Measurements from ENCODE around the gene NINL. TPM values are rescaled to one million over a fixed set of nuclear protein-coding genes. Genes with fewer than 3 reads are reported as not detected.

NINL gene
- total RNA-seq, 2 experiments from 2014 or later: 2.0 to 2.2 TPM

DNA sequence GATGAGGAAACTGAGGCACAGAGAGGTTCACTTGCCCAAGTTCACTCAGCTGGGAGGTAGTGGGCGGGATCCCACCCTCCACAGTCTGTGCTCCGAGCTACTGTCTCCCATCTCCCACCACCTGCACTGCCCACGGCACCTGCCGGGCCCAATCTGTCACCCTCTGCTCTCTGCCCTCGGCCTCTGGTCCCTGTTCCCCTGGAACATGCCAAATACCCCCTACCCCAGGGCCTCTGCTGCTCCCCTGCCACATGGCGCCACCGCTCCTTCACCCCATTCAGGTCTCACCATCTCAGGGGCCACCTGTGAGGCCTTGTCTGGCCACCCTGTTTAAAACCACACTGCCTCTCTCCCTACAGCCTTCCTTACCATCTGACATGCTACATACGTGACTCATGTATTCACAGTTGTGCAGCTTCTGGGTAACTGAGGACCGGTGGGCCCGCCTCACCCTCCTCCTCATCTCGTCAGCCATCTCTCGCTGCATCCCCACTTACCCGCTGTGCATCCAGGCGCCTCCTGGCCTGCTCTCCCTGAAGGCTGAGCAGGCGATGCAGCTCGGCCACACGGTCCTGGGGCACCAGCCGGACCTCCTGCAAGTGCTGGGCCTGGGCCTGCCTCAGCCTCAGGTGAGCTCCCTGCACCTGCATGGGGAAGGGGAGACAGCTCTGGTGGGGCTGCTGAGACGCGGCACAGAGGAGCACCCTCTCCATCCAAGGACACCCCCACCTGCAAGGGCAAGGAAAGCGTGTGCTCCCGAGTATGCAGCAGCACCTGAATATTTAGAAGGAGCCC, 127.2 kb downstream of the NINL start:
- H3K4me1 Mint-ChIP-seq: no peaks in the 10 kb centered on the region
- H3K36me3 Mint-ChIP-seq: peaks cover 3% of the 10 kb centered on the region
- H3K27ac Mint-ChIP-seq: no peak overlapping the region
- H3K9me3 Mint-ChIP-seq: no peaks in the 10 kb centered on the region
- no peak overlapping the region for H3K4me3 Mint-ChIP-seq
- H3K27me3 Mint-ChIP-seq: no peaks in the 10 kb centered on the region
- DNase-seq: no peak

DNA sequence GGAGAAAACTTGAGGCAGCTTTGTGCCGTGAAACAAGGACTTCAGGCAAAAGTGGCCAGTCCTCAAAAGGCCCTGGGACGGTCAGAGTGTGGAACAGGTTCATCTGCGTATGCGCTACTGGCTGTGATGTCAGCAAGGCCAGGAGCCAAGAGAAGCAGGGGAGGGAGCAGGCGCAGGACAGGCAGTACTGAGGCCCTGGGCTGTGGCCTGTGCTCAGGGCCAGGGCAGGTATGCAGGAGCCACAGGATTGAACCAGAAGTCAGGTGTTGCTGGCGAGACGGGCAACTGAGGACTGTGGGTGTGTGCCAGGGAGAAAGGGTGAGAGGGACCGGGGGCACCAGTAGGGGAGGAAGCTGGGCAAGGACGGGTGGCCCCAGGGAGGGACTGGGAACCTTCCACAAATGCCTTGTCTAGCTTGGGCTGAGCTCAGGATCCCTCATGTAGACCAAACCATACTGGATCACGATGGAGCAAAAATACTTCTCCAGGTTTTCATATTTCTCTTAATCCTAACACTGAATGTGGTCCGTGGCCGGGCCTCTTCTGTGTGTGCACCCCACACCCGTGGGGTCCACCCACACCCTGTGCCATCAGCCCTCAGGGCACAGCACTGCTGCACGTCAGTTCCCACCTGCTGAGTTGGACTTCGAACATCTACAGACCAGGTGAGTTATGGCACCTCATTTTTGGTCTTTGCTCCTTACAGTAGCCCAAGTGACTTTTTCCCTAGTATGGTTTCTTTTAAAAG, 131.0 kb downstream of the NINL start:
- Mint-ChIP-seq H3K27me3 (no peaks in the 10 kb centered on the region), H3K27ac (no peak overlapping the region), H3K36me3 (peaks cover 6% of the 10 kb centered on the region), H3K4me3 (no peak overlapping the region), H3K9me3 (no peaks in the 10 kb centered on the region), H3K4me1 (no peaks in the 10 kb centered on the region)
- DNase-seq: no peak

DNA sequence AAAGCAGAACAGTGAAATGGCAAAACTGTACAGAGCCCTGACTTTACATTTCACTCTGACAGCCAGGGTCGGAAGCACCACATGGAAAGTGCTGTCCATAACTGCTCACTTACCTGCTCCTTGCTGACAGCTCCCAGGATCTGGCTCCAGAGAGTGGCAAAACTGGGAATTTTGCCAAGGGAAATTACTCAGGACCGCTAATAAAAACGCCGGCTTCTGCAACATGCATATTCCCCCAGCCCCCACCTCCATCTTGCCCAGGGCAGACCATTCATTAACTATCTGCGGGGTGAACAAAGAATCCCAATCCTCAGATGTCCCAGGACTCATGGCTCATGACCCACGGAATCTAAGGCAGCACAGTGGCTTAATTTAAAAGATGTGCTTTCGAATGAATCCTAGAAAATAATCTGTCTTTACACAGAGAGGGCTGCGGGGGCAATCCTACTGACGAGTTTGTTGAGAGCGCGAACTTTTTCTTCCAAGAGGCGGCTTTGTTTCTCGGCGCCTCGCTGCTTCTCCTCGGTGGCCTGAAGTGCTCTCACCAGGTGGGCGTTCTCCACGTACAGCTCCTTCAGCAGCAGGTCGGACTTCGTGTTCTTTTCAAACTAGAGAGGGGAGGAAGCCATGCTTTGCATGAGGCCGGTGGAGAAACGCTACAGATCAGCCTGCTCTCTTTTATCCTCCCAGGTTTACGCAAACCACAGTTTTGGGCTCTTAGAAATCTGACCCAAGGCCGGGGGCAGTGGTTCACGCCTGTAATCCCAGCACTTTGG, 132.1 kb downstream of the NINL start:
- Mint-ChIP-seq H3K9me3 (no peaks in the 10 kb centered on the region), H3K4me3 (no peak overlapping the region), H3K36me3 (peaks cover 14% of the 10 kb centered on the region), H3K27me3 (no peaks in the 10 kb centered on the region), H3K27ac (no peak overlapping the region), H3K4me1 (no peaks in the 10 kb centered on the region)
- DNase-seq: no peak

DNA sequence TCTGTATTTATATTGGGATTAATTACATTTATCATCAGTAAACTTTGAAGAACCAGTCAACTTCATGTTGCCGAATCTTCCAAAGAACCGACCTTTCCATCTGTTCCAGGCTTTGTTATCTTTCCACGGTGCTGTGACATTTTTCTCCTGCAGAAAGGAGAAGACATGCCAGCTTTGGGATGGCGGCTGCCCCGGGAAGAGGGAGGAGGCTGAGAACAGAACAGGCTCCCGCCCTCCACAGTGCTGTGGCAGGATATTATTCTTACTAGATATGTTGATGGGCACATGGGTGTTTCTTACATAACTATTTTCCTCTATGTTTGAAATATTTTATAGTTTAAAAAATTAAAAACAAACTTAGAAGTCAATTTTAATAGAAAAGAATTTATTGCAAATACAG, 133.0 kb downstream of the NINL start:
- Mint-ChIP-seq H3K27ac (no peak overlapping the region), H3K4me1 (no peaks in the 10 kb centered on the region), H3K27me3 (no peaks in the 10 kb centered on the region), H3K36me3 (peaks cover 22% of the 10 kb centered on the region), H3K4me3 (no peak overlapping the region), H3K9me3 (no peaks in the 10 kb centered on the region)
- DNase-seq: no peak

DNA sequence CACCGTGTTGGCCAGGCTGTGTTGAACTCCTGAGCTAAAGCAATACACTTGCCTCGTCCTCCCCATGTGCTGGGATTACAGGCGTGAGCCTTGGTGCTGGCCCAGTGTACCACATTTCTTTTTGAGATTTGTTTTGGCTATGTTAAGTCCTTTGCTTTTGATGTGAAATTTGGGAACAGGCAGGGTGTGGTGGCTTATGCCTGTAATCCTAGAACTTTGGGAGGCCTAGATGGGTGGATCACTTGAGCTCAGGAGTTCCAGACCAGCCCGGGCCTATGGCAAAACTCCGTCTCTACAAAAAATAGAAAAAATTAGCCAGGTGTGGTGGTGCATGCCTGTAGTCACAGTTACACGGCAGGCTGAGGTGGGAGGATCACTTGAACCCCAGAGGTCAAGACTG, 137.7 kb downstream of the NINL start:
- Mint-ChIP-seq H3K4me1 (peaks cover 3% of the 10 kb centered on the region), H3K36me3 (peaks cover 40% of the 10 kb centered on the region), H3K9me3 (no peaks in the 10 kb centered on the region)

DNA sequence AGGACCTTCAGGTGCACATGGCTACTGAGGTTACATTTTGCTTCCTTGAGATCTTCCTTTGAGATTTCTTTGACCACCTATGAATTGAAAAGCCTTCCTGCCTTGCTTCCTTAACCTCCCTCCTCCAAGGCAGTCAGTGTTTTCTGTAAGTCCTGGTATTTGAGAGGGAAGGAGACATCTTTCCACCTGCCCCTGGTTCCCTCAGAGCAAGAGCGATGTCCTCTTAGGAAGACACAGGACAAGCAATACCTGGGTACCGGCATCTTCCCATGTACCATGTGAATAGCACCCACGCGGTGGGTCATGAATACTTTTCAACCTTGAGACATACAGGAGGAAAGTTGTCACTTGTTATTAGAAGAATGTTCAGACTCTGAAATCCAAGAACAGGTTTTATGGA, 140.8 kb downstream of the NINL start:
- no peaks in the 10 kb centered on the region for H3K27me3 Mint-ChIP-seq
- peaks cover 3% of the 10 kb centered on the region for H3K4me1 Mint-ChIP-seq
- H3K27ac Mint-ChIP-seq: no peak overlapping the region
- H3K36me3 Mint-ChIP-seq: peaks cover 41% of the 10 kb centered on the region
- no peak overlapping the region for H3K4me3 Mint-ChIP-seq
- DNase-seq: no peak
- no peaks in the 10 kb centered on the region for H3K9me3 Mint-ChIP-seq

More for the DNA sequence above, 137.7 kb downstream of the NINL start:
- DNase-seq: no peak
- H3K27ac Mint-ChIP-seq: no peak overlapping the region
- H3K27me3 Mint-ChIP-seq: no peaks in the 10 kb centered on the region
- no peak overlapping the region for H3K4me3 Mint-ChIP-seq

DNA sequence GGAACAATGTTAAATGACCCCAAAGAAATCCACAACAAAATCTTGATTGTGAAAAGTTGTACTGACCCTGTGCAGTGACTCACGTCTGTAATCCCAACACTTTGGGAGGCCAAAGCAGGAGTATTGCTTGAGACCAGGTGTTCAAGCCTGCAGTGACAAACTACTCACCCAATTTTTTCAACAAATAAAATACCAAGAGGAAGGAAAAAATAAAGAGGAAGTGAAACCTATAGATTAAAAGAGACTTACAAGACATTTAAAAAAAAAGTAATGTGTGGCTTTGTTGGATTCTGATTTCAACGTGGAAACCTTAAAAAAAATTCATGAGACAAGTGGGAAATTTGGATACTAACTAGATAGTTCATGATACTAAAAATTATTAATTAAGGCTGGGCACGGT, 146.0 kb downstream of the NINL start:
- Mint-ChIP-seq H3K4me1 (no peaks in the 10 kb centered on the region), H3K36me3 (peaks cover 29% of the 10 kb centered on the region), H3K27me3 (no peaks in the 10 kb centered on the region), H3K27ac (no peak overlapping the region), H3K9me3 (no peaks in the 10 kb centered on the region), H3K4me3 (no peak overlapping the region)
- DNase-seq: no peak

DNA sequence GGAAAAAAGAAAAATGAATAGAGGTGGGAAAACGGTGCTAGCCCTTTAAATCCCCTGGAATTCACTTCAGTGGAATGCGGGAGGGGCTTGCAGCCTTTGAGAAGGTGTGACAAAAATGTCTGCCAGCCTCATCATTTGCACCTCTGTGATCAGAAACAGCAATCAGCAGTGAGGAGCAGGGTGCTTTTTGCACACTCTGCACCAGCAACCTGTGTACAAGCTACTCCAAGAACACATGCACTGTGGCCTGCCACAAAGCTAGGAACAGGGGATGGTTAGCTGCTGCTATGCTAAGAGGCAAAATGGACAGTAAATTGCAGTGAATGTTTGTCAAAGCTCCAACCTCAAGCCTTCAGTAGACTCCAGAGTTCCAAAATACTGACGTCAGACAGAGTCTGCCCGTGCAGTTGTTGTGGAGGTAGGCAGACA, 148.2 kb downstream of the NINL start:
- no peak overlapping the region for H3K4me3 Mint-ChIP-seq
- no peaks in the 10 kb centered on the region for H3K4me1 Mint-ChIP-seq
- DNase-seq: no peak
- H3K27me3 Mint-ChIP-seq: no peaks in the 10 kb centered on the region
- H3K9me3 Mint-ChIP-seq: no peaks in the 10 kb centered on the region
- H3K36me3 Mint-ChIP-seq: peaks cover 34% of the 10 kb centered on the region
- H3K27ac Mint-ChIP-seq: no peak overlapping the region

DNA sequence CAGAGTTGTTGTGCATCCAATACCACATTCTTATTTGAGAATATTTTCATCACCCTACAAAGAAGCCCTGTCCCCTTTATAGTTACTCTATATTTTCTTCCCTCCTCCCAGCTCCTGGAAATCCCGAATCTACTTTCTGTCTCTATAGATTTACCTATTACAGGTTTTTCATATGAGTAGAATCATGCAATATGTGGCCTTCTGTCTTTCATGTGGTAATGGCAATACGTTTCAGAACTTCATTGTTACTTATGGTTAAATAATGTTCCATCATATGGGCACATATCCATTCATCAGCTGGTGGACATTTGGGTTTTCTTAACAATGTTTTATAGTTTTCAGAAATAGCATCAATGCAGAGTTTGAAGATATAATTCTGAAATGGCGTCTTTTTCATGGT, 160.8 kb downstream of the NINL start:
- Mint-ChIP-seq H3K4me1 (peaks cover 19% of the 10 kb centered on the region), H3K9me3 (peaks cover 4% of the 10 kb centered on the region), H3K4me3 (no peak overlapping the region), H3K27me3 (no peaks in the 10 kb centered on the region), H3K27ac (no peak overlapping the region), H3K36me3 (peaks cover 55% of the 10 kb centered on the region)
- no peak for DNase-seq

DNA sequence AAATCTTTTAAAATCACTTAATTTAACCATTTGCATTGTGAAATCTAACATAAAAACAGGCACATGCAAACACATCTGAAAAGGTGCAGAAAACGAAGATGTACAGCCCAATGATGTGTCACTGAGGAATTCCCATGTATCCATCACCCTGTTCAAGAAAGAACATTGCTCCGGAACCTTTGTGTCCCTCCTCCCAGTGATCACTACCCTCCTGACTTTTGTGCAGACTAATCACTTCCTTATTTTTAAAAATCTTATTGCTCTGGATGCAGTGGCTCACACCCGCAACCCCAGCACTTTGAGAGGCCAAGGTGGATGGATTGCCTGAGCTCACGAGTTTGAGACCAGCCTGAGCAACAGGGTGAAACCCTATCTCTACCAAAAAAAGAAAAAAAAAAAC, 163.3 kb downstream of the NINL start:
- peaks cover 40% of the 10 kb centered on the region for H3K36me3 Mint-ChIP-seq
- no peak for DNase-seq
- H3K27ac Mint-ChIP-seq: no peak overlapping the region
- no peak overlapping the region for H3K4me3 Mint-ChIP-seq
- peaks cover 19% of the 10 kb centered on the region for H3K4me1 Mint-ChIP-seq
- peaks cover 4% of the 10 kb centered on the region for H3K9me3 Mint-ChIP-seq
- H3K27me3 Mint-ChIP-seq: no peaks in the 10 kb centered on the region

DNA sequence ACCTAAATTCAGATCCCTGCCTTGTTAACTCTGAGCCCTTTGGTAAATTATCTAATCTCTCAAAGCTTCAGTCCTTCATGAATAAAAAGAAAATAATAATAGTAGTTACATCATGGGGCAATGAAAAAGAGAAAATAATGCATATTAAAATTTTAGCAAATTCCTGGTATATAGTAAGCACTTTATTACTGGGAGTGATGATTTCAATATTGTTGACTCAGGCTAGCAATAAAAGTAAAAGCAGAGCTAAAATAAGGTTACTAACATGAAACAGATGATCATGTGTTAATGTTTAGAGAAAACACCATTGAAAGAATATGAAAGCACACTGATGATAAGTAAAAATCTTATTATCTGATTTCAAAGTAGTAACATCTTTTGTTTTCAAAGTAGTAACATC, 164.2 kb downstream of the NINL start:
- peaks cover 38% of the 10 kb centered on the region for H3K36me3 Mint-ChIP-seq

DNA sequence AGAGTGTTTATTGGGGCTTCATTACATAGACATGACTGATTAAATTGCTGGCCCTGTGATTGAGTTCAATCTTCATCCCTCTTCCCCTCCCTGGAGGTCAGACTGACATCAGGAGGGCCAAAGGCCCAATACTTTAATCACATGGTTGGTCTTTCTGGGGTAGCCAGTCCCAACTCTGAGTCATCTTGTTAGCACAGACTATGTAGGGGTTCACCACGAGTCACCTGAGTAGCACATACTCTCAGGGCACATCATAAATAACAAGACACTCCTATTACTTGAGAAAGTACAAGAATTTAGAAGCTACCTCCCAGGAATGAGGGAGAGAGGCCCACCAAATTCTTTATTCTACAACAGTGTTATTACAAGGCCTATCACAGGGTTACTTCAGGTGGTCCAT, 166.6 kb downstream of the NINL start:
- Mint-ChIP-seq H3K27ac (no peak overlapping the region), H3K4me3 (no peak overlapping the region), H3K9me3 (no peaks in the 10 kb centered on the region), H3K4me1 (peaks cover under 1% of the 10 kb centered on the region), H3K36me3 (peaks cover 29% of the 10 kb centered on the region), H3K27me3 (no peaks in the 10 kb centered on the region)
- no peak for DNase-seq

More for the DNA sequence above, 164.2 kb downstream of the NINL start:
- H3K27ac Mint-ChIP-seq: no peak overlapping the region
- no peak for DNase-seq
- peaks cover 3% of the 10 kb centered on the region for H3K9me3 Mint-ChIP-seq
- no peak overlapping the region for H3K4me3 Mint-ChIP-seq
- H3K27me3 Mint-ChIP-seq: no peaks in the 10 kb centered on the region
- H3K4me1 Mint-ChIP-seq: peaks cover 19% of the 10 kb centered on the region

DNA sequence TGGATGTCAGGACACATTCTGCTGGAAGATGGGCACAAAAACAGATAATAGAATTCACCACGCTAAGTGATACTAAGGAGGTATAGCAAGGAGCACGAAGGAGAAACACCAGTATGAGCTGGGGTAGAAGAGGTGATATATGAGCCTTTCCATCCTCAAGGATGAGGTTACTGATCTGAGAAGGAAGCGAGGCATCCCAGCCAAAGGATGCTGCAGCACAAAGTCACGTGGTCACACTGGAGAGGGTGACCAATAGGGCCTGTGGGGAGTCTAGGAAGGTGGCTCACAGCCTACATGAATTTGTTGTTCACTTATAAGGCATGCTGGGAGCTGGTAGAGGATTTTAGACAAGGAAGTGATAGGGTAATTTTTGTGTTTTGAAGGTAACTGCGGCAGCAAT, 176.4 kb downstream of the NINL start:
- DNase-seq: no peak
- no peak overlapping the region for H3K27ac Mint-ChIP-seq
- H3K9me3 Mint-ChIP-seq: peaks cover 6% of the 10 kb centered on the region
- H3K27me3 Mint-ChIP-seq: no peaks in the 10 kb centered on the region
- peaks cover 14% of the 10 kb centered on the region for H3K36me3 Mint-ChIP-seq
- peak overlapping the region; percentile 91 for H3K4me3 Mint-ChIP-seq
- H3K4me1 Mint-ChIP-seq: peaks cover 16% of the 10 kb centered on the region

DNA sequence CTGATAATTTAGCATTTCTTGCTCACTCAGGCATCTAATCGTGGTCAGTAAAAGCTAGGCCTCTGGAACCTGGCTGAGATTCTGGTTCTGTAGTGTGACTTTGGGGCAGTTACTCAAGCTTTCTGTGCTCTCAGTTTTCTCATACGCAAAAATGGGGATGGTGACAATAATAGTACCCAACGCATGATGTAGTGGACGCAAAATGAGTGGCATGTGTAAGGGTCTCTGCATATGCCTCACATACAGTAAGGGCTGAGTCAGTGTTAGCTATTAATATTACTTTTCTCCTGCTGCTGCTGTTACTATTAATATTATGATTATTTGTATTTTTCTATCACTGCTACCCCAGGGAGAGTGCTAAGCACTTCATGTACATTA, 177.2 kb downstream of the NINL start:
- H3K36me3 Mint-ChIP-seq: peaks cover 10% of the 10 kb centered on the region
- H3K4me3 Mint-ChIP-seq: peak overlapping the region; percentile 91
- DNase-seq: no peak
- peaks cover 11% of the 10 kb centered on the region for H3K9me3 Mint-ChIP-seq
- H3K4me1 Mint-ChIP-seq: peaks cover 16% of the 10 kb centered on the region
- peak overlapping the region; percentile 91 for H3K27ac Mint-ChIP-seq
- no peaks in the 10 kb centered on the region for H3K27me3 Mint-ChIP-seq
